IgD-negative memory B cell (primary cell): ENCODE results near the gene RNF135. TPM values are rescaled to one million over a fixed set of nuclear protein-coding genes. Genes with fewer than 3 reads are reported as not detected.
"Not testable (repeated sequence)": the region's sequence is repeated elsewhere in the genome, so short reads cannot be mapped to it uniquely, and the experiment has no call there.

Experiments used
- H3K27ac Mint-ChIP-seq, 3 donors: one replicate each; pipeline ENCODE4 v1.8.0; 2020 to 2022; ENCODE audit warnings: mild to moderate bottlenecking in 3 of 3, mixed read lengths in 3 of 3, moderate library complexity in 1 of 3
- H3K27me3 Mint-ChIP-seq: one replicate; pipeline ENCODE4 v1.8.0; 2021; ENCODE audit warnings: mixed read lengths
- H3K36me3 Mint-ChIP-seq: one replicate; pipeline ENCODE4 v1.8.0; 2020; ENCODE audit warnings: mild to moderate bottlenecking, mixed read lengths
- H3K4me1 Mint-ChIP-seq, 3 donors: one replicate each; pipeline ENCODE4 v1.8.0; 2020 to 2022; ENCODE audit warnings: mixed read lengths in 3 of 3, mild to moderate bottlenecking in 1 of 3
- H3K4me3 Mint-ChIP-seq, 4 donors: one replicate each; pipeline ENCODE4 v1.8.0; 2020 to 2022; ENCODE audit warnings: mild to moderate bottlenecking in 4 of 4, mixed read lengths in 4 of 4, moderate library complexity in 3 of 4
- H3K9me3 Mint-ChIP-seq, 3 donors: one replicate each; pipeline ENCODE4 v1.8.0; 2020 to 2021; ENCODE audit warnings: mixed read lengths in 3 of 3, mild to moderate bottlenecking in 1 of 3
- polyA plus RNA-seq: library from polyadenylated mRNA; unstranded; fragments of 300-500 nt; fragmentation: Illumina TruSeq; gene quantifications from one replicate; pipeline ENCODE4 v1.2.3, GENCODE V29; 2021

The RNF135 gene
- polyA plus RNA-seq, 1 donor from 2014 or later: 34.7 TPM

GRCh38 chr17:30942308-30943079, 28.3 kb upstream of the RNF135 start:
- Mint-ChIP-seq H3K36me3 (peaks cover 6% of the 10 kb centered on the region), H3K4me1 (peaks cover 3 to 22% (median 11%) of the 10 kb centered on the region in 3 donors), H3K4me3 (no peak overlapping the region), H3K9me3 (no peaks in the 10 kb centered on the region), H3K27ac (no peak overlapping the region), H3K27me3 (no peaks in the 10 kb centered on the region)

- Mint-ChIP-seq H3K4me1 (peaks cover 9 to 10% (median 9%) of the 10 kb centered on the region in 3 donors), H3K9me3 (no peaks in the 10 kb centered on the region), H3K4me3 (no peak overlapping the region), H3K27ac (no peak overlapping the region), H3K27me3 (no peaks in the 10 kb centered on the region), H3K36me3 (no peaks in the 10 kb centered on the region)
These were observed 23.0 kb upstream of the RNF135 start for GRCh38 chr17:30947796-30948195.

DNA sequence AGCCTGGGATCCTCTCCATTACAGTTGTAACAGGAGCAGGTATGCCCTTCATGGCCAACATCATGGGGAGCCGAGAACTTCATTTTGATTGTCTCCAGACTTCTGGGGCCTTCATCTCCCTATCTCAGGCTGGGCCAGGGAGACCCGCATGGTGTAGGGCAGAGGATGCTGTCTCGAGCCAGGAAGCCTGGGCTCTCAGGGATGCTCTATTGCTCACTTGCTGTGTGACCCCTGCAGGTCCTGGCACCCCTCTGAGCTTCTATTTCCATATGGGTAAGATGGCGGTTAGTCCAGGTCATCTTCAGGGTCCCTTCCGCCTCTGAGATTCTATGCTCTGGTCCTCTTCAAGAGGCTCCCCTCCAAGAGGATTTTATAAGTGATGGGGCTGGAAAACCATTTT, 20.6 kb upstream of the RNF135 start:
- no peak overlapping the region for H3K4me3 Mint-ChIP-seq
- H3K4me1 Mint-ChIP-seq: peaks cover 24 to 30% (median 25%) of the 10 kb centered on the region in 3 donors
- no peaks in the 10 kb centered on the region for H3K27me3 Mint-ChIP-seq
- no peaks in the 10 kb centered on the region for H3K36me3 Mint-ChIP-seq
- H3K9me3 Mint-ChIP-seq: no peaks in the 10 kb centered on the region
- no peak overlapping the region for H3K27ac Mint-ChIP-seq

DNA sequence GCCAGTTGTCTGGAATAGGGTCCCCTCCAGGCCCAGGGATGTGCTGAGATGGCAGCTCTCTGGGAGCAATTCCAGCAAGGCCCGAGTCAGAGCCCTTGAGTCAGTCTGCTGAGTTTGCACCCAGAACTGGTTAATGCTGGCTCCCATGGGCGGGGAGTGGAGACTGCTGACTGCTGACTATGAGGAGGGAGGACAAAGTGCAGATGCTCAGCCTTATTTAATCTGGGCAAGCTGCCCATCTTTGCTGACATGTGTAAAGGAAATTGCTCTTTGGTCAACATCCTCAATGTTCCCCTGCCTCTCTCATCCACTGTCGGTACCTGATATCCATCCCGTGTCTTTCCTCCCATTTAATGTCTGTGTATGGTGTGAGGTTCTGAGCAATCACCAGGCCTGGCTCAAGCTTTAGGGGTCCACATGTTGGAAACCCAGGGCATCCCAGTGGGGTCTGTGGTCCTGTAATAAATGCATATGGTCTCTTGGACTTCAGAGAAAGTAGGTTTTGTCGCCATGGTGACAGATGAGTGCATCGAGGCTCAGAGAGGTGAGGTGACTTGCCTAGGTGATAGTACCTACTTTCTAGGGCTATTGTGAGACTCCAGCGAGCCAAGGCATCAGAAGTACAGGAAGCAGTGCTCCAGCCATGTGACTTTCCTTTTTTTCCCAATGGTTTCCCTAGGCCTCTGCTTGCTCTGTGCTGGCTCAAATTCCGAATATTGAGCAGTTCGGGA, 20.0 kb upstream of the RNF135 start:
- Mint-ChIP-seq H3K27ac (no peak overlapping the region), H3K4me1 (peaks cover 24 to 30% (median 25%) of the 10 kb centered on the region in 3 donors), H3K4me3 (no peak overlapping the region)

GRCh38 chr17:30952638-30953393, 18.0 kb upstream of the RNF135 start:
- peaks cover 24 to 35% (median 31%) of the 10 kb centered on the region in 3 donors for H3K4me1 Mint-ChIP-seq
- peak overlapping the region; percentile 15 to 89 (median 62) for H3K4me3 Mint-ChIP-seq
- no peaks in the 10 kb centered on the region for H3K36me3 Mint-ChIP-seq
- peak overlapping the region; percentile 61 to 89 (median 83) for H3K27ac Mint-ChIP-seq
- no peaks in the 10 kb centered on the region for H3K27me3 Mint-ChIP-seq
- no peaks in the 10 kb centered on the region for H3K9me3 Mint-ChIP-seq

More for the DNA sequence above, 20.0 kb upstream of the RNF135 start:
- no peaks in the 10 kb centered on the region for H3K36me3 Mint-ChIP-seq
- no peaks in the 10 kb centered on the region for H3K9me3 Mint-ChIP-seq
- no peaks in the 10 kb centered on the region for H3K27me3 Mint-ChIP-seq

- Mint-ChIP-seq H3K27me3 (no peaks in the 10 kb centered on the region), H3K4me1 (peaks cover 36 to 46% (median 44%) of the 10 kb centered on the region in 3 donors), H3K4me3 (peak overlapping the region in 1 of 4 donors; percentile 5), H3K27ac (peak overlapping the region in 2 of 3 donors; percentile 61 to 65), H3K9me3 (no peaks in the 10 kb centered on the region), H3K36me3 (no peaks in the 10 kb centered on the region)
These were observed 16.6 kb upstream of the RNF135 start for GRCh38 chr17:30954046-30954830.

- H3K27me3 Mint-ChIP-seq: no peaks in the 10 kb centered on the region
- H3K27ac Mint-ChIP-seq: peak overlapping the region in 2 of 3 donors; percentile 85 to 91
- H3K4me1 Mint-ChIP-seq: peaks cover 51 to 55% (median 55%) of the 10 kb centered on the region in 3 donors
- no peaks in the 10 kb centered on the region for H3K9me3 Mint-ChIP-seq
- no peaks in the 10 kb centered on the region for H3K36me3 Mint-ChIP-seq
- H3K4me3 Mint-ChIP-seq: peak overlapping the region in 2 of 4 donors; percentile 27 to 28
These were observed 14.0 kb upstream of the RNF135 start for GRCh38 chr17:30956764-30957374.

DNA sequence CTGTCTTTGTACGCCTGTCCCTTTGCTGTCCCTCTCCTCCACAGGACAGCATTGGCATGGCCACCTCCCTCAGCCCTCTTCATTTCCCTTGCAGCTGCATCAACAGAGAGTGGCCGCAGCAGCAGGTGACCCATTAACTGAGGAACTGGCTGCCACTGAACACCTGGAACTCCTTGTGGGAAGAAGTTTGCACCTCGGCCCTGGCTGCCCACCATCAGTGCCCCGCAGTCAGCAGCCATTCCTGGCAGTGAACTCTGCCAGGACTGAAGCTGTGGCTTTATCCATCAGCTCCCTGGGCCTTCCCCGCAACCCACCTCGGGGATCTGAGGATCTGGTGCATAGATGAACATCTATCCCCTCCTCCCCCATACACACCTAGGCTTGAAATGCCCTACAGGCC, 13.1 kb upstream of the RNF135 start:
- H3K36me3 Mint-ChIP-seq: no peaks in the 10 kb centered on the region
- H3K9me3 Mint-ChIP-seq: no peaks in the 10 kb centered on the region
- peak overlapping the region; percentile 76 to 91 (median 79) for H3K27ac Mint-ChIP-seq
- peaks cover 45 to 49% (median 49%) of the 10 kb centered on the region in 3 donors for H3K4me1 Mint-ChIP-seq
- peak overlapping the region in 3 of 4 donors; percentile 63 to 86 (median 71) for H3K4me3 Mint-ChIP-seq
- H3K27me3 Mint-ChIP-seq: no peaks in the 10 kb centered on the region

DNA sequence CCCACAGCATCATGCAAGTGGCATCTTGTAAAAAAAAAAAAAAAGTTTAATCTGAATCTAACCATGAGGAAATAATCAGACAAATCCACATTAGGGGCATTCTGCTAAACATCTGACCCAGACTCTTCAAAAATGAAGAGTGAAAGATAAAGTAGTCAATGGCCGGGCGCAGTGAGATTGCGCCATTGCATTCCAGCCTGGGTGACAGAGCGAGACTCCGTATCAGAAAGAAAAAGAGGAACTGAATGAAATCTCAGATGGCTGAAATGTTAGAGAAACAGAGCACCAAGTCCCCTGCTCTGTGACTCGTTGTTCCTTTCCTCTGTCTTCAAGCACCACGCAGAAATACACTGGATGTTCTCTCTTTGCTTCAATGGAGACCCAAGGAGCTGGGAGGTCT, 12.7 kb upstream of the RNF135 start:
- Mint-ChIP-seq H3K4me1 (peaks cover 41 to 45% (median 45%) of the 10 kb centered on the region in 3 donors), H3K4me3 (peak overlapping the region; percentile 63 to 86 (median 69)), H3K36me3 (no peaks in the 10 kb centered on the region), H3K9me3 (no peaks in the 10 kb centered on the region), H3K27me3 (no peaks in the 10 kb centered on the region), H3K27ac (peak overlapping the region; percentile 76 to 84 (median 79))

- Mint-ChIP-seq H3K27me3 (no peaks in the 10 kb centered on the region), H3K4me1 (peaks cover 27 to 31% (median 31%) of the 10 kb centered on the region in 3 donors), H3K27ac (peak overlapping the region; percentile 11 to 77 (median 64)), H3K9me3 (no peaks in the 10 kb centered on the region), H3K4me3 (peak overlapping the region; percentile 10 to 94 (median 75)), H3K36me3 (no peaks in the 10 kb centered on the region)
These were observed 9.3 kb upstream of the RNF135 start for GRCh38 chr17:30961209-30962188.

DNA sequence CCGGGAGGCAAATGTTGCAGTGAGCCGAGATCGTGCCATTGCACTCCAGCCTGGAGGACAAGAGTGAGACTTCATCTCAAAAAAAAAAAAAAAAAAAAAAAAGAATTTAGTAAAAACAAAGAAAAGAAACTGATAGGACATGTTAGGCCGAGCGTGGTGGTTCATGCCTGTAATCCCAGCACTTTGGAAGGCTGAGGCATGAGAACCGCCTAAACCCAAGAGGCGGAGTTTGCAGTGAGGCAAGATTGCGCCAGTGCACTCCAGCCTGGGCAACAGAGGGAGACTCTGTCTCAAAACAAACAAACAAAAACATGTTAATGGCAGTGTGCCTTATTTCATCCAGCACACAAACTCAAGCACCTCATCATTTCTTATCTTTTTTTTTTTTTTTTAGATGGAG, 6.5 kb upstream of the RNF135 start:
- not testable (repeated sequence) for H3K36me3 Mint-ChIP-seq, H3K27me3 Mint-ChIP-seq, H3K27ac Mint-ChIP-seq, H3K9me3 Mint-ChIP-seq, H3K4me3 Mint-ChIP-seq
- peaks cover 22 to 28% (median 22%) of the 10 kb centered on the region in 3 donors for H3K4me1 Mint-ChIP-seq

- Mint-ChIP-seq H3K9me3 (no peaks in the 10 kb centered on the region), H3K4me3 (no peak overlapping the region), H3K36me3 (no peaks in the 10 kb centered on the region), H3K4me1 (peaks cover 22 to 28% (median 24%) of the 10 kb centered on the region in 3 donors), H3K27me3 (peaks cover 1% of the 10 kb centered on the region), H3K27ac (no peak overlapping the region)
These were observed 6.0 kb upstream of the RNF135 start for GRCh38 chr17:30964876-30965275.

- Mint-ChIP-seq H3K4me1 (peaks cover 28 to 33% (median 29%) of the 10 kb centered on the region in 3 donors), H3K36me3 (no peaks in the 10 kb centered on the region), H3K27me3 (peaks cover 2% of the 10 kb centered on the region), H3K27ac (peak overlapping the region in 2 of 3 donors; percentile 58 to 59), H3K4me3 (peak overlapping the region in 1 of 4 donors; percentile 55), H3K9me3 (no peaks in the 10 kb centered on the region)
These were observed 5.2 kb upstream of the RNF135 start for GRCh38 chr17:30965686-30966085.
